A673 (cell line): Measurements from ENCODE around the gene PWWP2B. TPM values are rescaled to one million over a fixed set of nuclear protein-coding genes. Genes with fewer than 3 reads are reported as not detected.

Experiments
- BruUV-seq: library from RNA; stranded (reverse); fragments of 400-500 nt; replicated peaks from 2 replicates; lab custom pipeline; 2021; lab: Mats Ljungman, UMichigan
- CTCF ChIA-PET: fragments of 300-600 bp; sonication (Branson Sonifier 250); formaldehyde crosslinking; loops from one replicate; lab custom pipeline; 2022; ENCODE audit warnings: antibody characterized with exemption; lab: Charles Lee
- POLR2A ChIA-PET: fragments of 300-600 bp; sonication (Branson Sonifier 250); formaldehyde crosslinking; loops from one replicate; lab custom pipeline; 2022; ENCODE audit warnings: antibody characterized with exemption; ENCODE audit not compliant: low non-redundant PET; lab: Charles Lee
- DNase-seq: peaks from one replicate; pipeline ENCODE4 v3.0.0-alpha.2; 2015; ENCODE audit warnings: low spot score
- H3K27ac ChIP-seq: fragments of 200-600 bp; sonication (generic); 2 replicates; pipeline ENCODE4 v1.5.1; 2016; ENCODE audit warnings: mixed run types, low read depth, mild to moderate bottlenecking, mixed read lengths, antibody characterized with exemption, low read length; ENCODE audit not compliant: poor library complexity, severe bottlenecking
- H3K27me3 ChIP-seq: fragments of 200-600 bp; sonication (generic); replicated peaks from 2 replicates; pipeline ENCODE4 v1.6.1; 2017; ENCODE audit warnings: mixed run types, low read depth, mild to moderate bottlenecking, mixed read lengths, antibody characterized with exemption, low read length; ENCODE audit not compliant: insufficient read depth, poor library complexity
- H3K36me3 ChIP-seq: fragments of 200-600 bp; sonication (generic); 2 replicates; pipeline ENCODE4 v1.6.1; 2016; ENCODE audit warnings: mixed run types, mild to moderate bottlenecking, mixed read lengths, antibody characterized with exemption, low read length; ENCODE audit not compliant: insufficient read depth, poor library complexity, severe bottlenecking
- H3K4me1 ChIP-seq: fragments of 200-600 bp; sonication (generic); 2 replicates; pipeline ENCODE4 v1.6.1; 2017; ENCODE audit warnings: mixed run types, mild to moderate bottlenecking, mixed read lengths, antibody characterized with exemption, low read length; ENCODE audit not compliant: insufficient read depth, poor library complexity, severe bottlenecking
- H3K4me3 ChIP-seq: fragments of 200-600 bp; sonication (generic); 2 replicates; pipeline ENCODE4 v1.5.1; 2016; ENCODE audit warnings: low read depth, mixed run types, mild to moderate bottlenecking, mixed read lengths, low read length; ENCODE audit not compliant: poor library complexity, severe bottlenecking
- H3K9me3 ChIP-seq: fragments of 200-600 bp; sonication (generic); 2 replicates; pipeline ENCODE4 v1.6.1; 2016; ENCODE audit warnings: mixed run types, low read depth, mild to moderate bottlenecking, mixed read lengths, antibody characterized with exemption, low read length; ENCODE audit not compliant: poor library complexity, severe bottlenecking
- CTCF ChIP-seq: fragments of 300-800, 200-600 bp; sonication (generic); conservative IDR thresholded peaks from 2 replicates; pipeline ENCODE4 v1.5.1; 2017; ENCODE audit warnings: low read depth, mild to moderate bottlenecking, antibody characterized with exemption, low read length, moderate library complexity, mixed read lengths
- EZH2 ChIP-seq: fragments of 200-600 bp; sonication (generic); IDR thresholded peaks from 2 replicates; pipeline ENCODE4 v1.6.1; 2017; ENCODE audit warnings: borderline replicate concordance, low read depth, mild to moderate bottlenecking, mixed read lengths, antibody characterized with exemption, low read length; ENCODE audit not compliant: poor library complexity, severe bottlenecking
- intact Hi-C: fragments of 100-400 bp; cut with micrococcal nuclease; formaldehyde crosslinking; loops from one replicate; pipeline ENCODE4 v1.10.0; 2022; ENCODE audit not compliant: unreplicated experiment
- total RNA-seq: library from RNA; stranded (reverse); gene quantifications from 2 replicates; pipeline ENCODE4 v1.2.3, GENCODE V29; 2021

The PWWP2B gene
- total RNA-seq, 1 experiment from 2014 or later = 18.6 TPM

DNA sequence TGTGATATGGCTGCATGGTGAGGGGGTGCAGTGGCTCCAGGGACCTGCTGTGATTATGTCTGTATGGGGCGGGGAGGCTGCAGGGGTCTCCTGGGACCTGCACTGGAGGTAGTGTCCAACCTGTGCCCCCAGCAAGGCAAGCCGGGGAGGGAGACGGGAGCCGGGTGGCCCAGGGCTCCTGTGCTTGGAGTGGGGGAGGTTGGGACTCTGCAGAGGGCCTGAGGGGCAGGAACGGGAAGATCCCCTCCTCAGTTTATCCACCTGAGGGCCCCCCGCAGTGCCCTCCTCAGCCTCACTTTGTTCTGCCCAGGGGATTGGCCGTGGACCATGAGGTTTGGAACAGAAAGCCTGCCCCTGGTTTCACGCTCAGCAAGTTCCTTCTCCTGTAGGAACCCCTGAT lies 22.8 kb upstream of the PWWP2B start:
- no peaks in the 10 kb centered on the region for H3K9me3 ChIP-seq
- intact Hi-C loops = no loop called here
- H3K36me3 ChIP-seq = no peaks in the 10 kb centered on the region
- H3K4me3 ChIP-seq = no peak overlapping the region
- no peaks in the 10 kb centered on the region for H3K27me3 ChIP-seq
- no peak overlapping the region for H3K27ac ChIP-seq
- no TSS peak for BruUV-seq
- ChIA-PET POLR2A (no interaction called here), CTCF (no interaction called here)
- DNase-seq = no peak
- no peaks in the 10 kb centered on the region for H3K4me1 ChIP-seq
- no peak for TF ChIP-seq EZH2
- TF ChIP-seq CTCF = no peak

DNA sequence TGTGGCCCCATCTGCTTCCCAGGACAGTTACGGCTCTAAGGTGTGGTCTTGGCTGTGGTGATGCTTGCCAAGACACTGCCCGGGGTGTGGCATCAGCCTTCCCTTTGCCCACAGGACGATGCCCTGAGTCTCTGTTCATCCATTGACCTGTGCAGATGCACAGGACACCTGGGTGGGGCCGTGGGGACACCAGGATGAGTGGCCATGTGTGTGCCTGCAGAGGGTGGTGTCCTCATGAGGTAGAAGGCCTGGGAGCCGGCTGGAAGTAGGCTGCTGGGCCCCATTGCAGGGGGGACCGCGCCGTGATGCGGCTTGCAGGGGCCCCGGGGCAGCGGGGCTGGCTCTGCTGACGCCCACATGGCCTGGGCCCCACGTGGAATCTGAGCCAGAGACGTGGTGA lies 22.4 kb upstream of the PWWP2B start:
- Histone ChIP-seq H3K27ac (no peak overlapping the region), H3K36me3 (no peaks in the 10 kb centered on the region), H3K4me1 (no peaks in the 10 kb centered on the region), H3K27me3 (no peaks in the 10 kb centered on the region), H3K4me3 (no peak overlapping the region), H3K9me3 (no peaks in the 10 kb centered on the region)
- no TSS peak for BruUV-seq
- intact Hi-C loops = no loop called here
- no peak for DNase-seq
- TF ChIP-seq CTCF (no peak), EZH2 (no peak)
- ChIA-PET POLR2A (no interaction called here), CTCF (no interaction called here)

GRCh38 chr10:132375116-132375794 lies 21.7 kb upstream of the PWWP2B start:
- CTCF ChIA-PET = no interaction called here
- Histone ChIP-seq H3K4me3 (no peak overlapping the region), H3K27me3 (no peaks in the 10 kb centered on the region), H3K36me3 (no peaks in the 10 kb centered on the region), H3K4me1 (no peaks in the 10 kb centered on the region), H3K9me3 (no peaks in the 10 kb centered on the region), H3K27ac (no peak overlapping the region)
- POLR2A ChIA-PET = no interaction called here
- DNase-seq = no peak
- no TSS peak for BruUV-seq
- TF ChIP-seq CTCF (no peak), EZH2 (no peak)
- intact Hi-C loops = no loop called here
